Measurements from ENCODE around the gene PTPN7.
A peak's percentile ranks its signal among the peaks of the same experiment; 100 is the strongest.
"Not testable (repeated sequence)": the region's sequence is repeated elsewhere in the genome, so short reads cannot be mapped to it uniquely, and the experiment has no call there.

Gene PTPN7

GRCh38 chr1:202189001-202189790, 28.8 kb upstream of the PTPN7 start:
- peak; percentile 64 for DNase-seq

- no peak for DNase-seq
Observed at GRCh38 chr1:202187697-202188407, 27.4 kb upstream of the PTPN7 start.

DNA sequence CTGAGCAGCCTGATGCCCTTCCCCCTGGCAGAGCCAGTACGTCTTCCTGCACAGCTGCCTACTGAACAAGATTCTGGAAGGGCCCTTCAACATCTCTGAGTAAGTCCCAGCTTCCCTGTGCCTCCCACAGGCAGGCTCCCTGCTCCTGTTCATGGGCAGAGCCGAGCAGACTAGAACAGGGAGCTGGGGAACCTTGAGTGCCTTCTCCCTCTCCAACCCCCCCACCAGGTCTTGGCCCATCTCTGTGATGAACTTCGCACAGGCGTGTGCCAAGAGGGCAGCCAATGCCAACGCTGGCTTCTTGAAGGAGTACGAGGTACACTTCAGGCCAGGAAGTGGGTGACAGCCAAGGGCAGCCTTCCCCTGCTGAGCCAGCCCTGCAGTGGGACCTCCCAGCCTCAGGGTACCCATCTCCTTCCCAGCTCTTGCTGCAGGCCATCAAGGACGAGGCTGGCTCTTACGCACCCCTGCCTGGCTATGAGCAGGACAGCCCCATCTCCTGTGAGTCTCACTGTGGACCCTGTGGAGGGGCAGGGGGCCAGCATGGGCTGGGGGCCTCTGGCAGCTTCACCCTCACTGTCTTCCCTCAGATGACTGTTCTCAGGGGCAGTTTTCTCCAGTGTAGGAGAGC, 26.8 kb upstream of the PTPN7 start:
- no peak for DNase-seq

GRCh38 chr1:202186327-202186726, 25.9 kb upstream of the PTPN7 start:
- no peak for DNase-seq

GRCh38 chr1:202184750-202185460, 24.5 kb upstream of the PTPN7 start:
- DNase-seq = peak; percentile 45

- no peak for DNase-seq
Observed at GRCh38 chr1:202182040-202182877, 21.9 kb upstream of the PTPN7 start.

GRCh38 chr1:202181586-202181985, 21.2 kb upstream of the PTPN7 start:
- DNase-seq = no peak

DNA sequence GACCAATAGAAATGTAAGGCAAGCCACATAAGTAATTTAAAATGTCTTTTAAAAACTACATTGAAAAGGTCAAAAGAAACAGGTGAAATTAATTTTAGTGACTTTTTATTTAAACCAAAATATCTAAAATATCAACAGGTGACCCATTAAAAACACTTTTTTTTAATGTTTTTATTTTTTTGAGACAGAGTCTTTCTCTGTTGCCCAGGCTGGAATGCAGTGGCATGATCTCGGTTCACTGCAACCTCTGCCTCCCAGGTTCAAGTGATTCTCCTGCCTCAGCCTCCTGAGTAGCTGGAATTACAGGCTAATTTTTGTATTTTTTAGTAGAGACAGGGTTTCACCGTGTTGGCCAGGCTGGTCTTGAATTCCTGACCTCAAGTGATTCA, 20.3 kb upstream of the PTPN7 start:
- not testable (repeated sequence) for DNase-seq

DNA sequence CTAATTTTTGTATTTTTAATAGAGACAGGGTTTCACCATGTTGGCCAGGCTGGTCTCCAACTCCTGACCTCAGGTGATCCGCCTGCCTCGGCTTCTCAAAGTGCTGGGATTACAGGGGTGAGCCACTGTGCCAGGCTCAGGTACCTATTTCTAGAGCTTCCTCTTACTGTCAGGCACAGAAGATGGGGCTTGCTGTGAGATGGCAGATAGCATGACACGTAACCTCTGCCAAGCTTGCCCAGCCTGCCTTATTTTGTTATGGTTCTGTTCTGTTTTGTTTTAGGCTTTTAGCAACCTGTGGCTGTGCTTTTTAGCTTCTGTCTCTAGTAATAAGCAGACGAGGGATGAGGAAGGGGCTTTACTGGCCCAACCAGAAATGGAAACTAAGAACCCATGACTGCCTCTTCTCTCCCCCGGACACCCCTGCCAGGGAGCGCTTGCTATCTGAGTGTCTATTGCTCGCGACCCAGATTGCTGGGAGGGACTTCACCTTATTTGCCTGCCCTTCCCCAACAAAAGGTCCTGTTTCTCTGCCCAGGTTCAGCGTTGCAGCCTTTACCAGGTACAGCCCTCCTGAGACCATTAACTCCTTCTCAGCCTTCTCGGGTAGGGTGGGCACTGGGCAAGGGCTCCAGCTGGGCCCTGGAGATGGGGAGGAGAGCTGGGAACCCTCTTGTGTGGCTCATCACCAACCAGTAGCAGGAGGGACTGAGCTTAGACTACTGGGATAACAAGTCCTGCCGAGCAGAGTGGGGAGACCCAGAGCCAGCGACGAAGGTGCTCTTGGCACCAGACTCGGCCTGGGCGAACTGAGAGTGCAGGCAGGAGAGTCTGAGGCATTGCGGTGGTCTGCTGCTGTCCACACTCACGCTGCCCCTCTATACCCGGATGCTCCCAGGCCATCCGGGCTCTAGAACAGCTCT, 19.7 kb upstream of the PTPN7 start:
- DNase-seq = no peak

- DNase-seq = no peak
Observed at GRCh38 chr1:202176949-202177927, 16.8 kb upstream of the PTPN7 start.

GRCh38 chr1:202173993-202174392, 13.6 kb upstream of the PTPN7 start:
- no peak for DNase-seq

GRCh38 chr1:202172015-202172355, 11.6 kb upstream of the PTPN7 start:
- no peak for DNase-seq

- DNase-seq = no peak
Observed at GRCh38 chr1:202171292-202172014, 11.1 kb upstream of the PTPN7 start.

DNA sequence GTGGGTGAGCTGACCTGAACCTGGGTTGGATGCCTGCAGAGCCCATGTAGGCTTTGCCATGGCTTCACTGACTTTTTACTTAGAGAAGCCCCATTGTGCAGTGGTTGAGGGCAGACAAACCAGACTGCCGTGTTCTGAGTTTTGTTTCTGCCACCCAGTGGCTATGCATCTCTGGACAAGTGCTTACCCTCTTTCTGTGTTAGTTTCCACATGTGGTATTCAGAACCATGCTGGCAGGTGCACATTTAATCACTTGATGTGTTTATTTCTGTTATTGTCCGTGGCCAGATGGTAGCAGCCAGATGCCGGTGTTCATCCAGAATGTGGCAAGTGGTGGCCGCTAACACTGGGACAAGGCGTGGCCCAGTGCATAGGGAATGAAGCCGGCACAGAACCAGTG, 10.3 kb upstream of the PTPN7 start:
- no peak for DNase-seq

DNA sequence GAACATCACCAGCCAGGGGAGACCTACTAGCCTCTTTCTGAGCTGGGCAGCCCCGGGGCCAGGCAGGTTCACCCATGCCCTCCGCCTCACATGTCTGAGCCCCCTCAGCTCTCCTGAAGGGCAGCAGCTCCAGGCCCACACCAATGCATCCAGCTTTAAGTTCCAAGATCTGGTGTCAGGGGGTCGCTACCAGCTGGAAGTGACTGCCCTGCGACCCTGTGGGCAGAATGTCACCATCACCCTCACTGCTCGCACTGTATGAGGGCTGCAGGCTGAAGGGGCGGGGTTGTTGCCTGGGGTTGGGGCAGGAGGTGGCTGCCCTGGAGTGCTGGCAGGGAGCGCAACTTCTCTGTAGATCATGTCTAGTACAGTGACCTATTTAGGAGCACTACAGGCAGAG, 8.5 kb upstream of the PTPN7 start:
- no peak for DNase-seq

GRCh38 chr1:202167708-202168415, 7.5 kb upstream of the PTPN7 start:
- no peak for DNase-seq

DNA sequence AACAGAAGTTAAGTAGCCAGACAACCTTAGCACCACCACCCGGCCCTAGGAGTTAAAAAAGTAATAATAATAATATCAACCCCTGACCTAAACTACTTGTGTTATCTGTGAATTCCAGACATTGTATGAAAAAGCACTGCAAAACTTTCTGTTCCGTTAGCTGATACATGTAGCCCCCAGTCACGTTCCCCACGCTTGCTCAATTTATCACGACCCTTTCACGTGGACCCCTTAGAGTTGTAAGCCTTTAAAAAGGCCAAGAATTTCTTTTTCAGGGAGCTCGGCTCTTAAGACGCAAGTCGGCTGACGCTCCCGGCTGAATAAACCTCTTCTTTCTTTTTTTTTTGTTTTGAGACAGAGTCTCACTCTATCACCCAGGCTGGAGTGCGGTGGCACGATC, 6.7 kb upstream of the PTPN7 start:
- DNase-seq = not testable (repeated sequence)

- no peak for DNase-seq
Observed at GRCh38 chr1:202165942-202166843, 5.8 kb upstream of the PTPN7 start.

All from activated CD4-positive, alpha-beta T cell treated with anti-CD3 and anti-CD28 coated beads for 1 hour (primary cell).